ENCODE measurements around the gene SMIM38.

- TF ChIP-seq CTCF (conservative IDR thresholded peaks at IDR 0.05; ENCODE audit: low read depth, low read length) (no peak), MAZ (IDR thresholded peaks at IDR 0.05; ENCODE audit: borderline replicate concordance, low read depth, low read length) (no peak), POLR2A (IDR thresholded peaks at IDR 0.05; ENCODE audit: low read depth, low read length) (no peak), CEBPB (IDR thresholded peaks at IDR 0.05; ENCODE audit: low read depth, low read length) (no peak), MXI1 (IDR thresholded peaks at IDR 0.05; ENCODE audit: borderline replicate concordance, low read depth, low read length) (no peak), RCOR1 (IDR thresholded peaks at IDR 0.05; ENCODE audit: insufficient replicate concordance, low read length) (no peak), RFX5 (IDR thresholded peaks at IDR 0.05; ENCODE audit: low read depth, low read length) (no peak), RAD21 (IDR thresholded peaks at IDR 0.05; ENCODE audit: low read length) (no peak), MAFK (IDR thresholded peaks at IDR 0.05; ENCODE audit: low read depth, low read length) (no peak), BHLHE40 (IDR thresholded peaks at IDR 0.05; ENCODE audit: low read depth, low read length) (no peak), SMC3 (IDR thresholded peaks at IDR 0.05; ENCODE audit: low read depth, low read length) (no peak)
Observed at GRCh38 chr11:69113226-69113625, 42.5 kb upstream of the SMIM38 start.

Measured in IMR-90 (cell line).